H1 (cell line): Measurements from ENCODE around the gene SLC25A11. TPM values are rescaled to one million over a fixed set of nuclear protein-coding genes. Genes with fewer than 3 reads are reported as not detected.

Source experiments
- BCL11A ChIP-seq, 2 experiments: IDR thresholded peaks; one replicate each; pipeline ENCODE4 v1.6.1; 2011; ENCODE audit warnings: low read depth in 2 of 2, low read length in 2 of 2, mild to moderate bottlenecking in 2 of 2
- CEBPB ChIP-seq: IDR thresholded peaks from 2 replicates; pipeline ENCODE4 v1.6.1; 2012; ENCODE audit warnings: low read depth, low read length
- JUND ChIP-seq: IDR thresholded peaks from 2 replicates; pipeline ENCODE4 v1.6.1; 2011; ENCODE audit warnings: mild to moderate bottlenecking, improper control_type of control experiment, low read length
- KDM1A ChIP-seq: fragments of 200-600, 300-600 bp; sonication (generic); IDR thresholded peaks from 2 replicates; pipeline ENCODE4 v1.7.1; 2016; ENCODE audit warnings: mild to moderate bottlenecking, low read length, borderline replicate concordance
- PHF8 ChIP-seq: fragments of 200-600 bp; sonication (generic); conservative IDR thresholded peaks from 2 replicates; pipeline ENCODE4 v1.7.1; 2012; ENCODE audit warnings: low read depth, mild to moderate bottlenecking, inconsistent platforms, low read length, moderate library complexity
- POLR2AphosphoS5 ChIP-seq: IDR thresholded peaks from 2 replicates; pipeline ENCODE4 v1.6.1; 2011; ENCODE audit warnings: low read depth, low read length
- RFX5 ChIP-seq: IDR thresholded peaks from 2 replicates; pipeline ENCODE4 v1.6.1; 2011; ENCODE audit warnings: low read depth, low read length, improper control_type of control experiment, borderline replicate concordance
- RNF2 ChIP-seq: fragments of 200-900, 300-1000 bp; sonication (generic); IDR thresholded peaks from 2 replicates; pipeline ENCODE4 v1.7.1; 2016; ENCODE audit warnings: borderline replicate concordance, low read depth, mild to moderate bottlenecking, antibody characterized with exemption, low read length; ENCODE audit not compliant: poor library complexity, severe bottlenecking; ENCODE audit errors: missing control alignments
- RXRA ChIP-seq: IDR thresholded peaks from 2 replicates; pipeline ENCODE4 v1.6.1; 2011; ENCODE audit warnings: low read depth, mild to moderate bottlenecking, low read length, moderate library complexity; ENCODE audit not compliant: insufficient read depth
- SP4 ChIP-seq: IDR thresholded peaks from 2 replicates; pipeline ENCODE4 v1.6.1; 2012; ENCODE audit warnings: low read length, inconsistent platforms
- polyA plus RNA-seq, 7 experiments: library from polyadenylated mRNA; depleted of rRNA in 3 of 7; stranded (reverse) in 5 of 7; unstranded in 2 of 7; fragments of >200 nt in 5 of 7; fragments of 200-250 nt in 2 of 7; gene quantifications; 1 replicate in 5 of 7; 2 replicates in 1 of 7; 4 replicates in 1 of 7; pipeline versions ENCODE4 v1.2.1 to v1.2.3, GENCODE V29; 2011 to 2013; ENCODE audit warnings: missing spikeins in 2 of 7, mixed read lengths in 2 of 7
- total RNA-seq: library from RNA; stranded (reverse); fragmentation: NEBNext Ultra II Directional; extraction: Animal tissue kit (Norgen Biotek cat#: 25700); gene quantifications from 2 replicates; pipeline ENCODE4 v1.2.1, GENCODE V29; 2021
- TF ChIP-seq, protein P1 (sequence below): fragments of 300-600 bp; sonication (generic); IDR thresholded peaks from 2 replicates; pipeline ENCODE4 v1.7.1; 2012; ENCODE audit warnings: low read length, moderate library complexity, mild to moderate bottlenecking, inconsistent platforms; ENCODE audit not compliant: insufficient replicate concordance

The SLC25A11 gene
- total and polyA plus RNA-seq, 2 of the 8 experiments (the other 6 are each of a cell fraction or from before 2014, with no cell fraction given) = 55.9 to 97.0 TPM

DNA sequence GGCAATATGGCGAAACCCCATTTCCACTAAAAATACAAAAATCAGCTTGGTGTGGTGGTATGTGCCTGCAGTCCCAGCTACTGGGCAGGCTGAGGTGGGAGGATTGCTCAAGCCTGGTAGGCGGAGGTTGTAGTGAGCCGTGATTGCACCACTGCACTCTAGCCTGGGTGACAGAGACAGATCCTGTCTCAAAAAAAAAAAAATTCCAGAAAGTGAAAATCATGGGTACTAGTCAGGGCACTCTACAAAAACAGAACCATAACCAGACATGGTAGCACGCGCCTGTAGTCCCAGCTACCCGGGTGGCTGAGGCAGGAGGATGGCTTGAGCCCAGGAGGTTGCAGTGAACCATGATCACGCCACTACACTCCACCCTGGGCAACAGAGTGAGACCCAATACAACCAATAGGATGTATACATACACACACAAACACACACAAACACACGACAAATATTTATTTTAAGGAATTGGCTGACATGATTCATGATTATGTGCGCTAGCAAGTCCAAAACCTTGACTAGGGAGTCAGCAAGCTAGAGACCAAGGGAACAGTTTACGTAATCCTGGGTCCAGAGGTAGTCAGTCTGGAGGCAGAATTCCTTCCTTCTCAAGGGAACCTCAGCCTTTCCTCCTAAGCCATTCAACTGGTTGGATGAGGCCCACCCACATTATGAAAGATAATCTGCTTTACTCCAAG is 19.3 kb downstream of the SLC25A11 start (continued):
- TF ChIP-seq, protein P1, sequence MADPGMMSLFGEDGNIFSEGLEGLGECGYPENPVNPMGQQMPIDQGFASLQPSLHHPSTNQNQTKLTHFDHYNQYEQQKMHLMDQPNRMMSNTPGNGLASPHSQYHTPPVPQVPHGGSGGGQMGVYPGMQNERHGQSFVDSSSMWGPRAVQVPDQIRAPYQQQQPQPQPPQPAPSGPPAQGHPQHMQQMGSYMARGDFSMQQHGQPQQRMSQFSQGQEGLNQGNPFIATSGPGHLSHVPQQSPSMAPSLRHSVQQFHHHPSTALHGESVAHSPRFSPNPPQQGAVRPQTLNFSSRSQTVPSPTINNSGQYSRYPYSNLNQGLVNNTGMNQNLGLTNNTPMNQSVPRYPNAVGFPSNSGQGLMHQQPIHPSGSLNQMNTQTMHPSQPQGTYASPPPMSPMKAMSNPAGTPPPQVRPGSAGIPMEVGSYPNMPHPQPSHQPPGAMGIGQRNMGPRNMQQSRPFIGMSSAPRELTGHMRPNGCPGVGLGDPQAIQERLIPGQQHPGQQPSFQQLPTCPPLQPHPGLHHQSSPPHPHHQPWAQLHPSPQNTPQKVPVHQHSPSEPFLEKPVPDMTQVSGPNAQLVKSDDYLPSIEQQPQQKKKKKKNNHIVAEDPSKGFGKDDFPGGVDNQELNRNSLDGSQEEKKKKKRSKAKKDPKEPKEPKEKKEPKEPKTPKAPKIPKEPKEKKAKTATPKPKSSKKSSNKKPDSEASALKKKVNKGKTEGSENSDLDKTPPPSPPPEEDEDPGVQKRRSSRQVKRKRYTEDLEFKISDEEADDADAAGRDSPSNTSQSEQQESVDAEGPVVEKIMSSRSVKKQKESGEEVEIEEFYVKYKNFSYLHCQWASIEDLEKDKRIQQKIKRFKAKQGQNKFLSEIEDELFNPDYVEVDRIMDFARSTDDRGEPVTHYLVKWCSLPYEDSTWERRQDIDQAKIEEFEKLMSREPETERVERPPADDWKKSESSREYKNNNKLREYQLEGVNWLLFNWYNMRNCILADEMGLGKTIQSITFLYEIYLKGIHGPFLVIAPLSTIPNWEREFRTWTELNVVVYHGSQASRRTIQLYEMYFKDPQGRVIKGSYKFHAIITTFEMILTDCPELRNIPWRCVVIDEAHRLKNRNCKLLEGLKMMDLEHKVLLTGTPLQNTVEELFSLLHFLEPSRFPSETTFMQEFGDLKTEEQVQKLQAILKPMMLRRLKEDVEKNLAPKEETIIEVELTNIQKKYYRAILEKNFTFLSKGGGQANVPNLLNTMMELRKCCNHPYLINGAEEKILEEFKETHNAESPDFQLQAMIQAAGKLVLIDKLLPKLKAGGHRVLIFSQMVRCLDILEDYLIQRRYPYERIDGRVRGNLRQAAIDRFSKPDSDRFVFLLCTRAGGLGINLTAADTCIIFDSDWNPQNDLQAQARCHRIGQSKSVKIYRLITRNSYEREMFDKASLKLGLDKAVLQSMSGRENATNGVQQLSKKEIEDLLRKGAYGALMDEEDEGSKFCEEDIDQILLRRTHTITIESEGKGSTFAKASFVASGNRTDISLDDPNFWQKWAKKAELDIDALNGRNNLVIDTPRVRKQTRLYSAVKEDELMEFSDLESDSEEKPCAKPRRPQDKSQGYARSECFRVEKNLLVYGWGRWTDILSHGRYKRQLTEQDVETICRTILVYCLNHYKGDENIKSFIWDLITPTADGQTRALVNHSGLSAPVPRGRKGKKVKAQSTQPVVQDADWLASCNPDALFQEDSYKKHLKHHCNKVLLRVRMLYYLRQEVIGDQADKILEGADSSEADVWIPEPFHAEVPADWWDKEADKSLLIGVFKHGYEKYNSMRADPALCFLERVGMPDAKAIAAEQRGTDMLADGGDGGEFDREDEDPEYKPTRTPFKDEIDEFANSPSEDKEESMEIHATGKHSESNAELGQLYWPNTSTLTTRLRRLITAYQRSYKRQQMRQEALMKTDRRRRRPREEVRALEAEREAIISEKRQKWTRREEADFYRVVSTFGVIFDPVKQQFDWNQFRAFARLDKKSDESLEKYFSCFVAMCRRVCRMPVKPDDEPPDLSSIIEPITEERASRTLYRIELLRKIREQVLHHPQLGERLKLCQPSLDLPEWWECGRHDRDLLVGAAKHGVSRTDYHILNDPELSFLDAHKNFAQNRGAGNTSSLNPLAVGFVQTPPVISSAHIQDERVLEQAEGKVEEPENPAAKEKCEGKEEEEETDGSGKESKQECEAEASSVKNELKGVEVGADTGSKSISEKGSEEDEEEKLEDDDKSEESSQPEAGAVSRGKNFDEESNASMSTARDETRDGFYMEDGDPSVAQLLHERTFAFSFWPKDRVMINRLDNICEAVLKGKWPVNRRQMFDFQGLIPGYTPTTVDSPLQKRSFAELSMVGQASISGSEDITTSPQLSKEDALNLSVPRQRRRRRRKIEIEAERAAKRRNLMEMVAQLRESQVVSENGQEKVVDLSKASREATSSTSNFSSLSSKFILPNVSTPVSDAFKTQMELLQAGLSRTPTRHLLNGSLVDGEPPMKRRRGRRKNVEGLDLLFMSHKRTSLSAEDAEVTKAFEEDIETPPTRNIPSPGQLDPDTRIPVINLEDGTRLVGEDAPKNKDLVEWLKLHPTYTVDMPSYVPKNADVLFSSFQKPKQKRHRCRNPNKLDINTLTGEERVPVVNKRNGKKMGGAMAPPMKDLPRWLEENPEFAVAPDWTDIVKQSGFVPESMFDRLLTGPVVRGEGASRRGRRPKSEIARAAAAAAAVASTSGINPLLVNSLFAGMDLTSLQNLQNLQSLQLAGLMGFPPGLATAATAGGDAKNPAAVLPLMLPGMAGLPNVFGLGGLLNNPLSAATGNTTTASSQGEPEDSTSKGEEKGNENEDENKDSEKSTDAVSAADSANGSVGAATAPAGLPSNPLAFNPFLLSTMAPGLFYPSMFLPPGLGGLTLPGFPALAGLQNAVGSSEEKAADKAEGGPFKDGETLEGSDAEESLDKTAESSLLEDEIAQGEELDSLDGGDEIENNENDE = no peak
- TF ChIP-seq RFX5 (no peak), KDM1A (no peak), JUND (no peak), BCL11A (IDR thresholded peaks at IDR 0.05; ENCODE audit: low read depth in 2 of 2, low read length in 2 of 2) (no peak), PHF8 (no peak), RNF2 (no peak), CEBPB (no peak), RXRA (no peak), SP4 (no peak), POLR2AphosphoS5 (no peak)
